CD8-positive, alpha-beta memory T cell (primary cell): ENCODE results near the gene BIN1. TPM values are rescaled to one million over a fixed set of nuclear protein-coding genes. Genes with fewer than 3 reads are reported as not detected.

Experiments
- CTCF ChIA-PET: fragments of 350-600 bp; sonication (Branson Sonifier 250); formaldehyde crosslinking; loops from one replicate; lab custom pipeline; 2021; ENCODE audit warnings: antibody characterized with exemption; lab: Charles Lee
- POLR2A ChIA-PET: fragments of 350-600 bp; sonication (Branson Sonifier 250); formaldehyde crosslinking; loops from one replicate; lab custom pipeline; 2021; ENCODE audit warnings: antibody characterized with exemption; lab: Charles Lee
- DNase-seq, 5 donors: peaks; one replicate each; pipeline versions ENCODE4 v3.0.0 to v3.0.0-alpha.2; 2020 to 2022; ENCODE audit warnings: mixed read lengths in 1 of 5
- H3K27ac ChIP-seq: one replicate; pipeline ENCODE4 v1.7.0; 2013; ENCODE audit warnings: low read depth, mild to moderate bottlenecking, low read length, moderate library complexity
- H3K27me3 ChIP-seq: 2 replicates; pipeline ENCODE4 v1.7.0; 2013; ENCODE audit warnings: low read length, mild to moderate bottlenecking; ENCODE audit not compliant: insufficient read depth, poor library complexity, severe bottlenecking
- H3K36me3 ChIP-seq: 2 replicates; pipeline ENCODE4 v1.7.0; 2013; ENCODE audit warnings: mild to moderate bottlenecking, low read length, moderate library complexity; ENCODE audit not compliant: insufficient read depth
- H3K4me1 ChIP-seq: 2 replicates; pipeline ENCODE4 v1.7.0; 2013; ENCODE audit warnings: mild to moderate bottlenecking, low read length, moderate library complexity; ENCODE audit not compliant: insufficient read depth
- H3K4me3 ChIP-seq: 2 replicates; pipeline ENCODE4 v1.7.0; 2013; ENCODE audit warnings: mild to moderate bottlenecking, low read length
- H3K9me3 ChIP-seq: 2 replicates; pipeline ENCODE4 v1.7.0; 2013; ENCODE audit warnings: mild to moderate bottlenecking, low read length
- H3K27ac Mint-ChIP-seq, 8 donors: one replicate each; pipeline ENCODE4 v1.8.0; 2020 to 2021; ENCODE audit warnings: mixed read lengths in 8 of 8, mild to moderate bottlenecking in 6 of 8, inconsistent platforms in 3 of 8, moderate library complexity in 3 of 8
- H3K27me3 Mint-ChIP-seq, 2 donors: one replicate each; pipeline ENCODE4 v1.8.0; 2020 to 2021; ENCODE audit warnings: mixed read lengths in 2 of 2, mild to moderate bottlenecking in 1 of 2, moderate library complexity in 1 of 2
- H3K36me3 Mint-ChIP-seq, 3 donors: one replicate each; pipeline ENCODE4 v1.8.0; 2020 to 2021; ENCODE audit warnings: mixed read lengths in 3 of 3, inconsistent platforms in 1 of 3, mild to moderate bottlenecking in 1 of 3
- H3K4me1 Mint-ChIP-seq, 3 donors: one replicate each; pipeline ENCODE4 v1.8.0; 2020 to 2021; ENCODE audit warnings: mixed read lengths in 3 of 3, inconsistent platforms in 1 of 3, mild to moderate bottlenecking in 1 of 3
- H3K4me3 Mint-ChIP-seq, 7 donors: one replicate each; pipeline ENCODE4 v1.8.0; 2020 to 2021; ENCODE audit warnings: mixed read lengths in 7 of 7, mild to moderate bottlenecking in 6 of 7, moderate library complexity in 4 of 7, inconsistent platforms in 2 of 7
- H3K9me3 Mint-ChIP-seq, 5 donors: one replicate each; pipeline ENCODE4 v1.8.0; 2020 to 2022; ENCODE audit warnings: mixed read lengths in 5 of 5, mild to moderate bottlenecking in 3 of 5, moderate library complexity in 2 of 5, inconsistent platforms in 1 of 5
- polyA plus RNA-seq: library from polyadenylated mRNA; unstranded; fragments of 300-500 nt; fragmentation: Illumina TruSeq; gene quantifications from one replicate; pipeline ENCODE4 v1.2.3, GENCODE V29; 2021
- total RNA-seq, 2 experiments: library from RNA; stranded (reverse); gene quantifications; one replicate each; pipeline ENCODE4 v1.2.3, GENCODE V29; 2021

The BIN1 gene
- total and polyA plus RNA-seq, 3 experiments from 2014 or later: 84.9 to 163 (median 87.3) TPM

DNA sequence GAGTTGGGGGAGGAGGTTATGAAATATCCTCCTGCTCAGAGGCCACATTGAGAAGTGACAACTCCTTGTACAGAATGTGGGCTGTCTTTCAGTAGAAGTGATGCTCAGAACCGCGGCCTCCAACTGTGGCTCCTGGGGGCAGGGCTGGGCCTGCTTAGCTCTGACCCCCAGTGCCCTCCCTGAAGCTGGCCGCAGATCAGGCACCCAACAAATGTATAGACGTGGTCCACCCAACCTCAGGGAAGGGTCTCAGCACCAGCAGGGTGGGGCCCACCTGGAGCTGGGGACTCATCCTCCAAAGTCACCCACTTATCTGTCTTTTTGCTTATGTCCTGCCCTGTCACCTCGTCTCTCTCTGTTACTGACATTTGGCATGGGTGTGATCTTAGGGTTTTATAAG lies 11.1 kb upstream of the BIN1 start:
- no peak for DNase-seq
- Histone ChIP-seq H3K4me3 (no peak overlapping the region), H3K36me3 (no peaks in the 10 kb centered on the region), H3K9me3 (no peaks in the 10 kb centered on the region), H3K27me3 (no peaks in the 10 kb centered on the region), H3K27ac (no peak overlapping the region), H3K4me1 (no peaks in the 10 kb centered on the region)
- ChIA-PET POLR2A (no interaction called here), CTCF (no interaction called here)
- no peaks in the 10 kb centered on the region for H3K36me3 Mint-ChIP-seq
- H3K9me3 Mint-ChIP-seq: no peaks in the 10 kb centered on the region
- H3K4me1 Mint-ChIP-seq: no peaks in the 10 kb centered on the region
- peaks cover 5 to 7% of the 10 kb centered on the region in 2 donors for H3K27me3 Mint-ChIP-seq
- no peak overlapping the region for H3K4me3 Mint-ChIP-seq
- peak overlapping the region in 1 of 8 donors; percentile 17 for H3K27ac Mint-ChIP-seq

DNA sequence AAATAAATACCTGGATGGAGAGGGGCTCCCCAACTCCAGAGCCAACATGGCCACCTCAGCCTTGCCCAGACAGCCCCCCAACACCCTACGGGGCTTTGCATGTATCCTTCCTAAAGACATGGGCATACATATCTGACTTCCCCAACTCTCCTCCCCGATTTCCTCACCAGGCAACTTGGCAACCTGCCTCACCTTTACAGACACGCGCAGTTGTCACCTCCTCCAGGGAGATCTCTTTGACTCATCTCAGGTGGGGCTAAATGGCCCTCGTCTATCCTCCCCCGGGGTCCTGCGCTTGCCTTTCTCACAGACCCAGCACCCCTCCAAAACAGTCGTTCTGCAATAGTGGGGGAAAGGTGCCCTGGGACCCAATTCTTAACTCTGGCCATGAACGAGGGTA lies 10.6 kb upstream of the BIN1 start:
- Mint-ChIP-seq H3K4me3 (no peak overlapping the region), H3K27me3 (peaks cover 5 to 7% of the 10 kb centered on the region in 2 donors), H3K36me3 (no peaks in the 10 kb centered on the region), H3K27ac (peak overlapping the region in 1 of 8 donors; percentile 34), H3K4me1 (no peaks in the 10 kb centered on the region), H3K9me3 (no peaks in the 10 kb centered on the region)
- Histone ChIP-seq H3K36me3 (no peaks in the 10 kb centered on the region), H3K27ac (no peak overlapping the region), H3K4me1 (no peaks in the 10 kb centered on the region), H3K9me3 (no peaks in the 10 kb centered on the region), H3K4me3 (no peak overlapping the region), H3K27me3 (no peaks in the 10 kb centered on the region)
- CTCF ChIA-PET: no interaction called here
- no peak for DNase-seq
- POLR2A ChIA-PET: no interaction called here

DNA sequence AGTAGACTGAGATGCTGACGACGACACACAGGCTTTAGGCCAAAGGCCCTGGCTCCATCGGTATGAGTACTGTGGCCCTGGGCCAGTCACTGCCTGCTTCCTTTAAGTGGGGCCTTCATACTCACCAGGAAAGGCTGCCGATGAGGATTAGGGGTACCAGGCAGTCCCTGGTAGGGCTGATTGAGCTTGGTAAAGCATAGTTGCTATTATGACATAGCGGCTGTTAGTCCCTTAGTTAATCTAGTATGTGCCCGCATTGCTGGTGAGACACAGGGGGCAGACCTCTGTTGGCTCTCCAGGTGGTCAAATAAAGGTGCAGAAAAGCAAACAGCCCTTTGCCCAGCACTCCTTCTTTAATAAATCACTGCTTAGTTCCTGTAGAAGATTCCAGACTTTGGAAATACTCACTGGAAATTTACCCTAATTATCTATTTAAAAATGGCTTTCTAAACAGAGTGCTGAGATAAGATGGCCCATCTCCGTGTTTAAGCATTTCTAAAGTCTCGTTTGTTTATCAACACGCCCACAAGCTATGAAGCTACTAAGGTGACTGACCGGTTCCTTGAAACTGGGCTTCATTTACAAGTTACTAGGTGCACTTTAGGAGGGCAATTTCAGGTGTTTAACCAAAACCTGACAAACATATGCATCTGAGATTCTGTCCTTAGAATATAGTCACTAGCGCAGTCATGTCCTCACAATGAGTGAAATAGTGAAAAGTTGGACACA lies 8.7 kb upstream of the BIN1 start:
- H3K9me3 ChIP-seq: no peaks in the 10 kb centered on the region
- H3K9me3 Mint-ChIP-seq: no peaks in the 10 kb centered on the region
- H3K4me3 ChIP-seq: no peak overlapping the region
- no peaks in the 10 kb centered on the region for H3K4me1 Mint-ChIP-seq
- DNase-seq: no peak
- no peaks in the 10 kb centered on the region for H3K36me3 ChIP-seq
- H3K27ac Mint-ChIP-seq: no peak overlapping the region
- H3K4me3 Mint-ChIP-seq: no peak overlapping the region
- peaks cover 5 to 19% of the 10 kb centered on the region in 2 donors for H3K27me3 Mint-ChIP-seq
- no peak overlapping the region for H3K27ac ChIP-seq
- ChIA-PET POLR2A (no interaction called here), CTCF (interaction anchor here (0.9 kb wide), 1 partner anchor 24 kb away, joined by 3 read pairs; no protein-coding TSS in a partner anchor)
- peaks cover 4% of the 10 kb centered on the region for H3K27me3 ChIP-seq
- no peaks in the 10 kb centered on the region for H3K36me3 Mint-ChIP-seq
- H3K4me1 ChIP-seq: no peaks in the 10 kb centered on the region

DNA sequence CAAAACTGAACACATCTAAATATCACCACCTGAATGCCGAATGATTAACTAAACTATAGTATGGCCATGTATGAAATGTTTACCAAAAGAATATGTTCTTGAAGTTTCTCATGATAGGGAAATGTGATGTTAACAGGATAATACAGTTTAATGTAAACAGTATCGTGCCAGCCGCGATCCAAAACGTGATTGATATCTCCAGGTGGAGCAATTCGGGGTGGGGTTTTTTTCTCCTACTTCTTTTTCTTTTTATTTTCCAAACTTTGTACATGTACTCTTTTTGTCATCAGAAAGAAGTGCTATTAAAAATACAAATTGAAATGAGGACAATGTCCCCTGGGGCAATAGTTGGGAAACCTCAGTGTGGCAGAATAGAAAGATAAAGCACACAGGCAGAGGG lies 4.0 kb upstream of the BIN1 start:
- Mint-ChIP-seq H3K27me3 (peaks cover 8 to 16% of the 10 kb centered on the region in 2 donors), H3K9me3 (no peaks in the 10 kb centered on the region), H3K27ac (no peak overlapping the region), H3K36me3 (peaks cover 0 to 3% (median 0%) of the 10 kb centered on the region in 3 donors), H3K4me1 (peaks cover 4 to 5% (median 4%) of the 10 kb centered on the region in 3 donors), H3K4me3 (no peak overlapping the region)
- H3K4me1 ChIP-seq: peaks cover 10% of the 10 kb centered on the region
- H3K36me3 ChIP-seq: no peaks in the 10 kb centered on the region
- POLR2A ChIA-PET: no interaction called here
- CTCF ChIA-PET: no interaction called here
- peaks cover 4% of the 10 kb centered on the region for H3K27me3 ChIP-seq
- DNase-seq: no peak
- H3K4me3 ChIP-seq: no peak overlapping the region
- no peak overlapping the region for H3K27ac ChIP-seq
- H3K9me3 ChIP-seq: no peaks in the 10 kb centered on the region

DNA sequence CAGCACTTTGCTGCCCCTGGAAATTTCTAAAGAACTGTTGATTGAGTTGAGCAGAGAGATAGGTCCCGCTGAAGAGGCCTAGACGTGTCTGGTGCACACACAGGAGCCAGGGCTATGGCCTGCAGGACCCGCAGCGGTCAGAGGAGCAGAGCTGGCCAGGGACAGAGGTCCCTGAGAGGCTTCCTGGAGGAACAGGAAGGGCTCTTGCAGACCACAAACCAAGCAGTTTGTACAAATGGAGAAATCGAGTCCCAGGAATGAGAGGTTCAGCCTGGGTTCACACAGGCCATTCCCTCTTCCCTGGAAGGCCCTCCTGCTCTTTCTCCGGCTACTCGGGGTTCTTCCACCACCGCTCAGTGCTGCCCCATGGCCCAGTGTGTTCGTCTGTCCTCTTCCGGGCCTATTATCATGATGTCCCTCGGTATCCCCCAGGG lies 1.2 kb upstream of the BIN1 start:
- H3K4me3 ChIP-seq: no peak overlapping the region
- no peaks in the 10 kb centered on the region for H3K9me3 Mint-ChIP-seq
- POLR2A ChIA-PET: interaction anchor here (3.0 kb wide), 1 partner anchor 27 kb away, joined by 23 read pairs; no protein-coding TSS in a partner anchor
- peak overlapping the region; percentile 62 to 95 (median 87) for H3K4me3 Mint-ChIP-seq
- H3K36me3 Mint-ChIP-seq: peaks cover 0 to 3% (median 0%) of the 10 kb centered on the region in 3 donors
- H3K4me1 Mint-ChIP-seq: peaks cover 4 to 9% (median 5%) of the 10 kb centered on the region in 3 donors
- peaks cover 13% of the 10 kb centered on the region for H3K4me1 ChIP-seq
- no peaks in the 10 kb centered on the region for H3K9me3 ChIP-seq
- H3K36me3 ChIP-seq: no peaks in the 10 kb centered on the region
- H3K27me3 ChIP-seq: peaks cover 4% of the 10 kb centered on the region
- peak overlapping the region in 2 of 8 donors; percentile 47 to 55 for H3K27ac Mint-ChIP-seq
- DNase-seq: no peak
- CTCF ChIA-PET: interaction anchor here (1.6 to 7.0 kb wide), 2 partner anchors 14 to 38 kb away, joined by 4 to 55 read pairs; no protein-coding TSS in a partner anchor
- no peak overlapping the region for H3K27ac ChIP-seq
- H3K27me3 Mint-ChIP-seq: peaks cover 7 to 11% of the 10 kb centered on the region in 2 donors

DNA sequence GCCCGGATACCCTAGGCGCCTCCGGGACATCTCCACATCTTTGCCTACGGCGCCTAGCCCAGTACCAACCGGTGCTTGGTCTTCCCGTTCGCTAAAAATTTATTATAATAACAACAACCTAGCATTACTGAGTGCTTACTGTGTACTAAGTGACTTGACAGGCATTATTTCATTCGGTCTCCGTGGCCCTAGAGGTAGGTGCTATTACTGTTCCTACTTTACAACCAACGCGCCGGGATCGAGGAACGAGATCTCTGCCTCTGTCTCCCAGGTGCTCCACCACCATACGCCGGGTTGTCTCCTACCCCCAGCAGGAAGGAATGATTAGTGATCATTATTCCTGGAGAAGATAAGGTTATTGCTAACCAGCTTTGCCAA lies 657 bp upstream of the BIN1 start:
- Mint-ChIP-seq H3K27me3 (peaks cover 7 to 11% of the 10 kb centered on the region in 2 donors), H3K36me3 (peaks cover 0 to 3% (median 0%) of the 10 kb centered on the region in 3 donors), H3K9me3 (no peaks in the 10 kb centered on the region), H3K4me3 (peak overlapping the region; percentile 79 to 95 (median 87)), H3K4me1 (peaks cover 4 to 9% (median 5%) of the 10 kb centered on the region in 3 donors), H3K27ac (peak overlapping the region in 3 of 8 donors; percentile 47 to 74 (median 67))
- H3K36me3 ChIP-seq: no peaks in the 10 kb centered on the region
- no peak for DNase-seq
- no peaks in the 10 kb centered on the region for H3K9me3 ChIP-seq
- H3K27ac ChIP-seq: no peak overlapping the region
- H3K27me3 ChIP-seq: peaks cover 4% of the 10 kb centered on the region
- ChIA-PET POLR2A (interaction anchor here (0.6 to 3.0 kb wide), 4 partner anchors 22 to 76 kb away, joined by 3 to 23 read pairs (median 4); no protein-coding TSS in a partner anchor), CTCF (interaction anchor here (0.8 to 7.0 kb wide), 5 partner anchors 14 to 42 kb away, joined by 3 to 55 read pairs (median 4); no protein-coding TSS in a partner anchor)
- H3K4me1 ChIP-seq: peaks cover 13% of the 10 kb centered on the region
- peak overlapping the region; percentile 43 for H3K4me3 ChIP-seq

DNA sequence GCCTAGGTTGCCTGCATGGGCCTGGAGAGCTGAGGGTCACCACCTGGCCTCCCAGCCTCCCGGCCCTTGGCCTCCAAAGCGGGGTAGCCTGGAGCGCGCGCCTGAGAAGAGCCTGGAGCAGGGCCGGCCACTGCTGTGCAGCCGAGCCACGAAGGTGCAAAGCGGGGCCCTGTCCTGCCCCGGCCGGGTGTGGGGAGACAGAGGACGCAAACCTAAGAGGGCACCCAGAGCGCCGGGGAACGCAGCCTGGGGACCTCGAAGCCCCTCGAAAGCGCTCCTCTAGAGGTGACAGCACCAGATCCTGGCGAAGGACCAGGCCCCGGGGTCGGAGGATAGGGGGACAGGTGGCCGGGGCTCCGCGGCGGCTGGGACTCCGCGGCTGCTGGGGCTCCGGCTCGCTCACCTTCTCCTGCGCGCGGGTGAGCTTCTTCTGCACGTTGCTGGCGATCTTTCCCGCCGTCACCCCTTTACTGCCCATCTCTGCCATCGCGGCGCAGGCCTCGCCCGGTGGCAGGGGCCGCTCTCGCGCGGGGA lies 430 bp downstream of the BIN1 start:
- peaks cover 5 to 7% of the 10 kb centered on the region in 2 donors for H3K27me3 Mint-ChIP-seq
- peaks cover 0 to 3% (median 0%) of the 10 kb centered on the region in 3 donors for H3K36me3 Mint-ChIP-seq
- POLR2A ChIA-PET: interaction anchor here (0.8 to 3.0 kb wide), 3 partner anchors 21 to 25 kb away, joined by 3 to 23 read pairs (median 3); no protein-coding TSS in a partner anchor
- peaks cover 13% of the 10 kb centered on the region for H3K4me1 ChIP-seq
- DNase-seq: peak in 1 of 5 donors; percentile 23
- peak overlapping the region; percentile 75 to 89 (median 77) for H3K4me3 Mint-ChIP-seq
- H3K4me3 ChIP-seq: peak overlapping the region; percentile 43
- no peaks in the 10 kb centered on the region for H3K9me3 ChIP-seq
- no peaks in the 10 kb centered on the region for H3K9me3 Mint-ChIP-seq
- H3K4me1 Mint-ChIP-seq: peaks cover 4 to 9% (median 5%) of the 10 kb centered on the region in 3 donors
- CTCF ChIA-PET: interaction anchor here (0.8 to 7.0 kb wide), 8 partner anchors 10 to 41 kb away, joined by 3 to 55 read pairs (median 5); no protein-coding TSS in a partner anchor
- no peaks in the 10 kb centered on the region for H3K36me3 ChIP-seq
- H3K27me3 ChIP-seq: peaks cover 4% of the 10 kb centered on the region
- H3K27ac Mint-ChIP-seq: peak overlapping the region in 2 of 8 donors; percentile 40 to 61
- H3K27ac ChIP-seq: no peak overlapping the region
